Activated CD4-positive, CD25-positive, alpha-beta regulatory T cell treated with anti-CD3 and anti-CD28 coated beads, Interleukin-2, amount 50 U/mL, for 24 hours (primary cell): ENCODE measurements around the gene ENAH.

ENCODE experiments used
- ATAC-seq, 2 donors: fragments of 150-1000 bp; cut with Tn5 transposase; one replicate each; pipeline ENCODE4 v1.10.0; 2021; ENCODE audit warnings: mild to moderate bottlenecking in 1 of 2, moderate library complexity in 1 of 2

Gene ENAH

GRCh38 chr1:225449774-225450173 is 203.1 kb downstream of the ENAH start:
- no peak for ATAC-seq

- ATAC-seq = no peak
These were observed 203.7 kb downstream of the ENAH start for GRCh38 chr1:225449261-225449660.

- no peak for ATAC-seq
These were observed 204.6 kb downstream of the ENAH start for GRCh38 chr1:225448146-225448805.

- no peak for ATAC-seq
These were observed 205.3 kb downstream of the ENAH start for GRCh38 chr1:225447650-225448089.

- no peak for ATAC-seq
These were observed 205.8 kb downstream of the ENAH start for GRCh38 chr1:225446981-225447615.

- no peak for ATAC-seq
These were observed 206.3 kb downstream of the ENAH start for GRCh38 chr1:225446595-225446960.

- ATAC-seq = no peak
These were observed 207.0 kb downstream of the ENAH start for GRCh38 chr1:225445639-225446594.

GRCh38 chr1:225442123-225442505 is 210.8 kb downstream of the ENAH start:
- no peak for ATAC-seq

GRCh38 chr1:225441314-225442122 is 211.4 kb downstream of the ENAH start:
- no peak for ATAC-seq

GRCh38 chr1:225440380-225441221 is 212.3 kb downstream of the ENAH start:
- no peak for ATAC-seq

- no peak for ATAC-seq
These were observed 215.0 kb downstream of the ENAH start for GRCh38 chr1:225437710-225438437.
